HepG2 (cell line): Measurements from ENCODE around the gene GJE1. TPM values are rescaled to one million over a fixed set of nuclear protein-coding genes. Genes with fewer than 3 reads are reported as not detected.
A peak's percentile ranks its signal among the peaks of the same experiment; 100 is the strongest.

Source experiments
- MBNL3 ChIP-seq: fragments of 250-450 bp; sonication (Bioruptor Pico); conservative IDR thresholded peaks from 2 replicates; pipeline ENCODE4 v1.8.0; 2022; ENCODE audit warnings: mild to moderate bottlenecking, inconsistent platforms
- RFX3 ChIP-seq: IDR thresholded peaks from 2 replicates; pipeline ENCODE4 v1.6.1; 2016; ENCODE audit warnings: missing biosample characterization, missing genetic modification reagents
- SMYD3 ChIP-seq: sonication (generic); formaldehyde crosslinking; IDR thresholded peaks from 2 replicates; pipeline ENCODE4 v1.8.1; 2023; ENCODE audit warnings: mild to moderate bottlenecking, missing genetic modification reagents
- SNAI1 ChIP-seq: sonication (generic); formaldehyde crosslinking; IDR thresholded peaks from 2 replicates; pipeline ENCODE4 v1.5.0; 2020; ENCODE audit warnings: mild to moderate bottlenecking, missing genetic modification reagents, borderline replicate concordance
- ZBTB1 ChIP-seq: sonication (generic); formaldehyde crosslinking; IDR thresholded peaks from 2 replicates; pipeline ENCODE4 v1.4.0; 2020; ENCODE audit warnings: missing genetic modification reagents, borderline replicate concordance
- ZNF878 ChIP-seq: sonication (generic); formaldehyde crosslinking; IDR thresholded peaks from 2 replicates; pipeline ENCODE4 v1.8.1; 2023; ENCODE audit warnings: mild to moderate bottlenecking, missing genetic modification reagents, moderate library complexity
- polyA plus RNA-seq, 8 experiments: library from polyadenylated mRNA; depleted of rRNA in 3 of 8; stranded (reverse) in 7 of 8; unstranded in 1 of 8; fragments of >200 nt; fragmentation: Illumina TruSeq in 4 of 8; extraction: Trizol in 4 of 8; gene quantifications; 2 replicates each; pipeline versions ENCODE4 v1.2.1 to v1.2.3, GENCODE V29; 2011 to 2016; ENCODE audit warnings: low read depth in 4 of 8, missing spikeins in 1 of 8, mixed read lengths in 1 of 8; ENCODE audit not compliant: insufficient read depth in 1 of 8
- total RNA-seq, 5 experiments: library from RNA; depleted of rRNA; stranded (reverse); fragments of >200 nt; fragmentation: Illumina TruSeq; extraction: Trizol; gene quantifications; 2 replicates each; pipeline ENCODE4 v1.2.3, GENCODE V29; 2016; ENCODE audit warnings: low read depth in 1 of 5
- TF ChIP-seq, protein P1 (sequence below): sonication (generic); formaldehyde crosslinking; IDR thresholded peaks from 2 replicates; pipeline ENCODE4 v1.4.0; 2020; ENCODE audit warnings: missing genetic modification reagents, mild to moderate bottlenecking, borderline replicate concordance
- TF ChIP-seq, protein P2 (sequence below): sonication (generic); formaldehyde crosslinking; IDR thresholded peaks from 2 replicates; pipeline ENCODE4 v1.4.0; 2020; ENCODE audit warnings: missing genetic modification reagents
- TF ChIP-seq, protein P3 (sequence below): sonication (generic); formaldehyde crosslinking; IDR thresholded peaks from 2 replicates; pipeline ENCODE4 v1.5.0; 2020; ENCODE audit warnings: mild to moderate bottlenecking, missing genetic modification reagents, borderline replicate concordance
- TF ChIP-seq, protein P4 (sequence below): sonication (generic); formaldehyde crosslinking; IDR thresholded peaks from 2 replicates; pipeline ENCODE4 v1.4.0; 2020; ENCODE audit warnings: missing genetic modification reagents
- TF ChIP-seq, protein P5 (sequence below): sonication (generic); formaldehyde crosslinking; conservative IDR thresholded peaks from 2 replicates; pipeline ENCODE4 v1.8.0; 2022; ENCODE audit warnings: mild to moderate bottlenecking, moderate library complexity, missing genetic modification reagents

The GJE1 gene
- total and polyA plus RNA-seq, 2 of the 13 experiments (the other 11 are each of a cell fraction or from before 2014, with no cell fraction given): not detected

DNA sequence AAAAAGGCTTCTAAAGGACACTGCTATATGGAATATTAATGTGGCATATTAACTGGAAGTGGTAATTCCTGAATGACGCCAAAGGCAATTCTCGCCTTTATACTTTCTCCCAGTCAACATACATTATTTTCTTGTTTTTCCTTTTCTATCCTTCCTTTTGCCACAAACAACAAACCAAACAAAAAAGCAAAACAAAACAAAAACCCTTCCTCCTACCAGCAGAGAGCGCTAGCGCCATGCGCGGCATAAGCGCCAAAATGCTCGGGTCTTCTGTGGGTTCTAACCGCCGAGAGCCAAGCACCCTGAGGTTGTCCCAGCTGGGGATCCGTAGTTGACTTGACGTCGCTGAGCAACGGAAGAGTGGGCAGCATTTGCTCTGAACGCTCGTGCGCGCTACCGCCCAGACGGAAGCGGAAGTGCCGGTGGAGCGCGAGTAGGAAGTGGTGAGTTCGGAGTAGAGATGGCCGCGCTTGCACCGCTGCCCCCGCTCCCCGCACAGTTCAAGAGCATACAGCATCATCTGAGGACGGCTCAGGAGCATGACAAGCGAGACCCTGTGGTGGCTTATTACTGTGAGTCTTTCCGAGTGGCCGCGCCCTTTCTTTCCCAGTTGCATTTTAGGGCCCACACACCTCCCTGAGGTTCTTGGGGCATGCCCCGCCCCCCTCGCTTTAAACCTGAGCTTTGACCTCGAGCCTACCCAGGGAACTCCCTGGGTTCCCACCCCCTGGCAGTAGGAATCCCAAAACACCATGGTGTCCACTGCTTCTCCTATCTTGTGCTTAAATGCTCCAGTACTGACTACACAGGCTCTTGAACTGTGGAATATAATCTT, 14.3 kb downstream of the GJE1 start, which contains the start of the genes NMBR and VTA1 (continued):
- TF ChIP-seq, protein P1, sequence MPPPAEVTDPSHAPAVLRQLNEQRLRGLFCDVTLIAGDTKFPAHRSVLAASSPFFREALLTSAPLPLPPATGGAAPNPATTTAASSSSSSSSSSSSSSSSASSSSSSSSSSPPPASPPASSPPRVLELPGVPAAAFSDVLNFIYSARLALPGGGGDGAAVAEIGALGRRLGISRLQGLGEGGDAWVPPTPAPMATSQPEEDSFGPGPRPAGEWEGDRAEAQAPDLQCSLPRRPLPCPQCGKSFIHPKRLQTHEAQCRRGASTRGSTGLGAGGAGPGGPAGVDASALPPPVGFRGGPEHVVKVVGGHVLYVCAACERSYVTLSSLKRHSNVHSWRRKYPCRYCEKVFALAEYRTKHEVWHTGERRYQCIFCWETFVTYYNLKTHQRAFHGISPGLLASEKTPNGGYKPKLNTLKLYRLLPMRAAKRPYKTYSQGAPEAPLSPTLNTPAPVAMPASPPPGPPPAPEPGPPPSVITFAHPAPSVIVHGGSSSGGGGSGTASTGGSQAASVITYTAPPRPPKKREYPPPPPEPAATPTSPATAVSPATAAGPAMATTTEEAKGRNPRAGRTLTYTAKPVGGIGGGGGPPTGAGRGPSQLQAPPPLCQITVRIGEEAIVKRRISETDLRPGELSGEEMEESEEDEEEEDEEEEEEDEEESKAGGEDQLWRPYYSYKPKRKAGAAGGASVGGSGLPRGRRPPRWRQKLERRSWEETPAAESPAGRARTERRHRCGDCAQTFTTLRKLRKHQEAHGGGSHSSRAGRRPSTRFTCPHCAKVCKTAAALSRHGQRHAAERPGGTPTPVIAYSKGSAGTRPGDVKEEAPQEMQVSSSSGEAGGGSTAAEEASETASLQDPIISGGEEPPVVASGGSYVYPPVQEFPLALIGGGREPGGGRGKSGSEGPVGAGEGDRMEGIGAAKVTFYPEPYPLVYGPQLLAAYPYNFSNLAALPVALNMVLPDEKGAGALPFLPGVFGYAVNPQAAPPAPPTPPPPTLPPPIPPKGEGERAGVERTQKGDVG (CRISPR knock-in tag): peak; percentile 95
- TF ChIP-seq, protein P2, sequence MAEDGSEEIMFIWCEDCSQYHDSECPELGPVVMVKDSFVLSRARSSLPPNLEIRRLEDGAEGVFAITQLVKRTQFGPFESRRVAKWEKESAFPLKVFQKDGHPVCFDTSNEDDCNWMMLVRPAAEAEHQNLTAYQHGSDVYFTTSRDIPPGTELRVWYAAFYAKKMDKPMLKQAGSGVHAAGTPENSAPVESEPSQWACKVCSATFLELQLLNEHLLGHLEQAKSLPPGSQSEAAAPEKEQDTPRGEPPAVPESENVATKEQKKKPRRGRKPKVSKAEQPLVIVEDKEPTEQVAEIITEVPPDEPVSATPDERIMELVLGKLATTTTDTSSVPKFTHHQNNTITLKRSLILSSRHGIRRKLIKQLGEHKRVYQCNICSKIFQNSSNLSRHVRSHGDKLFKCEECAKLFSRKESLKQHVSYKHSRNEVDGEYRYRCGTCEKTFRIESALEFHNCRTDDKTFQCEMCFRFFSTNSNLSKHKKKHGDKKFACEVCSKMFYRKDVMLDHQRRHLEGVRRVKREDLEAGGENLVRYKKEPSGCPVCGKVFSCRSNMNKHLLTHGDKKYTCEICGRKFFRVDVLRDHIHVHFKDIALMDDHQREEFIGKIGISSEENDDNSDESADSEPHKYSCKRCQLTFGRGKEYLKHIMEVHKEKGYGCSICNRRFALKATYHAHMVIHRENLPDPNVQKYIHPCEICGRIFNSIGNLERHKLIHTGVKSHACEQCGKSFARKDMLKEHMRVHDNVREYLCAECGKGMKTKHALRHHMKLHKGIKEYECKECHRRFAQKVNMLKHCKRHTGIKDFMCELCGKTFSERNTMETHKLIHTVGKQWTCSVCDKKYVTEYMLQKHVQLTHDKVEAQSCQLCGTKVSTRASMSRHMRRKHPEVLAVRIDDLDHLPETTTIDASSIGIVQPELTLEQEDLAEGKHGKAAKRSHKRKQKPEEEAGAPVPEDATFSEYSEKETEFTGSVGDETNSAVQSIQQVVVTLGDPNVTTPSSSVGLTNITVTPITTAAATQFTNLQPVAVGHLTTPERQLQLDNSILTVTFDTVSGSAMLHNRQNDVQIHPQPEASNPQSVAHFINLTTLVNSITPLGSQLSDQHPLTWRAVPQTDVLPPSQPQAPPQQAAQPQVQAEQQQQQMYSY: no peak; the same call in 1 of the 2 replicates
- TF ChIP-seq MBNL3 (CRISPR knock-in tag) (no peak), ZNF878 (peak; percentile 94), ZBTB1 (CRISPR knock-in tag) (no peak), SMYD3 (CRISPR knock-in tag) (peak; percentile 28; the same call in 1 of the 2 replicates), RFX3 (CRISPR knock-in tag) (peak; percentile 93), SNAI1 (CRISPR knock-in tag) (no peak)
- TF ChIP-seq, protein P3, sequence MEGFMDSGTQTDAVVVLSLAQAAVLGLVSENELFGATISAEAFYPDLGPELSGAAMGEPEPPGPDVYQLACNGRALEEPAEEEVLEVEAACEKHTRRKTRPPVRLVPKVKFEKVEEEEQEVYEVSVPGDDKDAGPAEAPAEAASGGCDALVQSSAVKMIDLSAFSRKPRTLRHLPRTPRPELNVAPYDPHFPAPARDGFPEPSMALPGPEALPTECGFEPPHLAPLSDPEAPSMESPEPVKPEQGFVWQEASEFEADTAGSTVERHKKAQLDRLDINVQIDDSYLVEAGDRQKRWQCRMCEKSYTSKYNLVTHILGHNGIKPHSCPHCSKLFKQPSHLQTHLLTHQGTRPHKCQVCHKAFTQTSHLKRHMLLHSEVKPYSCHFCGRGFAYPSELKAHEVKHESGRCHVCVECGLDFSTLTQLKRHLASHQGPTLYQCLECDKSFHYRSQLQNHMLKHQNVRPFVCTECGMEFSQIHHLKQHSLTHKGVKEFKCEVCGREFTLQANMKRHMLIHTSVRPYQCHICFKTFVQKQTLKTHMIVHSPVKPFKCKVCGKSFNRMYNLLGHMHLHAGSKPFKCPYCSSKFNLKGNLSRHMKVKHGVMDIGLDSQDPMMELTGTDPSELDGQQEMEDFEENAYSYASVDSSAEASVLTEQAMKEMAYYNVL: peak; percentile 91
- TF ChIP-seq, protein P4, sequence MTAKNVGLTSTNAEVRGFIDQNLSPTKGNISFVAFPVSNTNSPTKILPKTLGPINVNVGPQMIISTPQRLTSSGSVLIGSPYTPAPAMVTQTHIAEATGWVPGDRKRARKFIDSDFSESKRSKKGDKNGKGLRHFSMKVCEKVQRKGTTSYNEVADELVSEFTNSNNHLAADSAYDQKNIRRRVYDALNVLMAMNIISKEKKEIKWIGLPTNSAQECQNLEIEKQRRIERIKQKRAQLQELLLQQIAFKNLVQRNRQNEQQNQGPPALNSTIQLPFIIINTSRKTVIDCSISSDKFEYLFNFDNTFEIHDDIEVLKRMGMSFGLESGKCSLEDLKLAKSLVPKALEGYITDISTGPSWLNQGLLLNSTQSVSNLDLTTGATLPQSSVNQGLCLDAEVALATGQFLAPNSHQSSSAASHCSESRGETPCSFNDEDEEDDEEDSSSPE (CRISPR knock-in tag): peak; percentile 97
- TF ChIP-seq, protein P5, sequence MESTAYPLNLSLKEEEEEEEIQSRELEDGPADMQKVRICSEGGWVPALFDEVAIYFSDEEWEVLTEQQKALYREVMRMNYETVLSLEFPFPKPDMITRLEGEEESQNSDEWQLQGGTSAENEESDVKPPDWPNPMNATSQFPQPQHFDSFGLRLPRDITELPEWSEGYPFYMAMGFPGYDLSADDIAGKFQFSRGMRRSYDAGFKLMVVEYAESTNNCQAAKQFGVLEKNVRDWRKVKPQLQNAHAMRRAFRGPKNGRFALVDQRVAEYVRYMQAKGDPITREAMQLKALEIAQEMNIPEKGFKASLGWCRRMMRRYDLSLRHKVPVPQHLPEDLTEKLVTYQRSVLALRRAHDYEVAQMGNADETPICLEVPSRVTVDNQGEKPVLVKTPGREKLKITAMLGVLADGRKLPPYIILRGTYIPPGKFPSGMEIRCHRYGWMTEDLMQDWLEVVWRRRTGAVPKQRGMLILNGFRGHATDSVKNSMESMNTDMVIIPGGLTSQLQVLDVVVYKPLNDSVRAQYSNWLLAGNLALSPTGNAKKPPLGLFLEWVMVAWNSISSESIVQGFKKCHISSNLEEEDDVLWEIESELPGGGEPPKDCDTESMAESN (CRISPR knock-in tag): peak; percentile 95
